ENCODE measurements around the gene FMN1. TPM values are rescaled to one million over a fixed set of nuclear protein-coding genes. Genes with fewer than 3 reads are reported as not detected.

Gene FMN1
- total and polyA plus RNA-seq, 10 of the 15 experiments (the other 5 are each of a cell fraction or from before 2014, with no cell fraction given), result 0.05 to 0.16 (median 0.08) TPM; not detected in 4

- Histone ChIP-seq H3K9ac (ENCODE audit: control insufficient read depth, insufficient read depth, low read length) (no peak overlapping the region), H3K4me3 (no peak overlapping the region), H3K79me2 (ENCODE audit: control insufficient read depth, insufficient read depth, low read length) (no peaks in the 10 kb centered on the region), H3K9me3 (replicated peaks; ENCODE audit: control insufficient read depth, insufficient read depth, low read length) (no peaks in the 10 kb centered on the region), H3K4me2 (ENCODE audit: control insufficient read depth, insufficient read depth) (no peak overlapping the region), H2AFZ (ENCODE audit: control insufficient read depth, low read depth, low read length) (no peak overlapping the region), H4K20me1 (ENCODE audit: control insufficient read depth, insufficient read depth) (no peaks in the 10 kb centered on the region), H3K27me3 (replicated peaks in 1 of 2; ENCODE audit: control insufficient read depth in 2 of 2, insufficient read depth in 2 of 2, low read length in 1 of 2) (peaks cover 0 to 5% of the 10 kb centered on the region in 2 experiments; a peak in 1 of 4 replicates), H3K27ac (ENCODE audit: control insufficient read depth, insufficient read depth) (no peak overlapping the region), H3K4me1 (ENCODE audit: control insufficient read depth, insufficient read depth, low read length) (no peaks in the 10 kb centered on the region), H3K36me3 (ENCODE audit: control insufficient read depth in 2 of 2, insufficient read depth in 2 of 2, low read length in 1 of 2) (no peaks in the 10 kb centered on the region)
- 32% methylated on average over 4 of the region's 4 CpGs for WGBS (ENCODE audit: insufficient coverage, insufficient replicate concordance, low lambda C conversion rate, missing lambda C conversion rate)
- ChIA-PET SMC1A (ENCODE audit: uncharacterized antibody, unreplicated experiment) (no interaction called here), RAD21 (ENCODE audit: unreplicated experiment) (no interaction called here), POLR2A (no interaction called here), CTCF (interaction anchor here (1.0 to 8.7 kb wide), 3 partner anchors 63 to 163 kb away, joined by 3 to 72 read pairs (median 3); no protein-coding TSS in a partner anchor)
- FAIRE-seq (no peak), ATAC-seq (no peak), DNase-seq (ENCODE audit: low read depth, low spot score) (no peak)
- intact Hi-C loops (cut with micrococcal nuclease; ENCODE audit: unreplicated experiment) (no loop called here), in situ Hi-C loops (cut with MboI) (no loop called here)
- TF ChIP-seq YY1 (IDR thresholded peaks at IDR 0.05; ENCODE audit: low read depth, low read length), result no peak
- TF ChIP-seq TCF7 (IDR thresholded peaks at IDR 0.05; ENCODE audit: borderline replicate concordance), result no peak
- no peak for TF ChIP-seq ZNF274 (IDR thresholded peaks at IDR 0.05; ENCODE audit: insufficient read depth, insufficient read length)
- TF ChIP-seq USF1 (IDR thresholded peaks at IDR 0.05; ENCODE audit: borderline replicate concordance, extremely low read length, insufficient read depth, low read depth, low read length), result no peak
- no peak for TF ChIP-seq POU2F2 (IDR thresholded peaks at IDR 0.05; ENCODE audit: borderline replicate concordance, low read depth, low read length)
- no peak for TF ChIP-seq RAD21 (IDR thresholded peaks at IDR 0.05; ENCODE audit: insufficient read depth, low read depth, low read length)
- TF ChIP-seq MTA3 (IDR thresholded peaks at IDR 0.05; ENCODE audit: borderline replicate concordance, low read length), result no peak
- peak; percentile 45; the same call in 1 of the 2 replicates for TF ChIP-seq SPI1 (IDR thresholded peaks at IDR 0.05; ENCODE audit: borderline replicate concordance, insufficient read depth, low read depth, low read length)
- no peak for TF ChIP-seq GABPA (IDR thresholded peaks at IDR 0.05; ENCODE audit: low read depth)
- no TSS peak for BruUV-seq (replicated peaks)
These were observed 195.4 kb downstream of the FMN1 start for GRCh38 chr15:32998979-32999672.

Data from GM12878 (cell line).